Thyroid gland (tissue), 4 donors: Measurements from ENCODE around the gene KIRREL1. TPM values are rescaled to one million over a fixed set of nuclear protein-coding genes. Genes with fewer than 3 reads are reported as not detected.

ENCODE experiments used
- DNase-seq, 2 donors: peaks; one replicate each; pipeline ENCODE4 v3.0.0-alpha.2; 2019
- H3K27ac ChIP-seq, 3 donors: fragments of 200-600 bp; sonication (generic); 1 replicate in 2 of 3; 2 replicates in 1 of 3; pipeline ENCODE4 v1.5.1; 2016 to 2019; ENCODE audit warnings: mild to moderate bottlenecking in 1 of 3, moderate library complexity in 1 of 3
- H3K27me3 ChIP-seq: fragments of 200-600 bp; sonication (generic); one replicate; pipeline ENCODE4 v1.5.1; 2019
- H3K36me3 ChIP-seq, 2 donors: fragments of 200-600 bp; sonication (generic); one replicate each; pipeline ENCODE4 v1.5.1; 2016 to 2019
- H3K4me1 ChIP-seq, 2 donors: fragments of 200-600 bp; sonication (generic); one replicate each; pipeline ENCODE4 v1.5.1; 2017 to 2019
- H3K4me3 ChIP-seq, 3 donors: fragments of 200-600 bp; sonication (generic); replicated peaks in 1 of 3; 1 replicate in 2 of 3; 2 replicates in 1 of 3; pipeline ENCODE4 v1.5.1; 2016; ENCODE audit warnings: mild to moderate bottlenecking in 1 of 3
- H3K9me3 ChIP-seq: fragments of 200-600 bp; sonication (generic); one replicate; pipeline ENCODE4 v1.5.1; 2017
- POLR2A ChIP-seq, 2 donors: fragments of 450-650 bp; IDR thresholded peaks; one replicate each; pipeline ENCODE4 v1.6.1; 2017; ENCODE audit warnings: antibody characterized with exemption in 2 of 2, mild to moderate bottlenecking in 2 of 2, moderate library complexity in 1 of 2
- WGBS, 2 donors: methylation state at CpG; one replicate each; pipeline ENCODE4 v1.1.5; 2017; 5-methylcytosine and 5-hydroxymethylcytosine counted together
- intact Hi-C: fragments of 100-400 bp; cut with DNase I; formaldehyde crosslinking; loops from one replicate; pipeline ENCODE4 v1.15.1; 2023
- total RNA-seq, 4 donors: library from RNA; depleted of rRNA; stranded (reverse); fragments of >200 nt; gene quantifications; one replicate each; pipeline ENCODE4 v1.2.3, GENCODE V29; 2016
- TF ChIP-seq, protein P1 (sequence below), 6 experiments: fragments of 200-600 bp in 3 of 6; fragments of 450-650 bp in 3 of 6; sonication (generic) in 3 of 6; IDR thresholded peaks; one replicate each; pipeline ENCODE4 v1.5.1; 2016 to 2019; ENCODE audit warnings: antibody characterized with exemption in 6 of 6, mild to moderate bottlenecking in 2 of 6, inconsistent platforms in 1 of 6, moderate library complexity in 1 of 6

KIRREL1 gene
- total RNA-seq, 4 donors from 2014 or later: 22.7 to 27.5 (median 24.1) TPM

DNA sequence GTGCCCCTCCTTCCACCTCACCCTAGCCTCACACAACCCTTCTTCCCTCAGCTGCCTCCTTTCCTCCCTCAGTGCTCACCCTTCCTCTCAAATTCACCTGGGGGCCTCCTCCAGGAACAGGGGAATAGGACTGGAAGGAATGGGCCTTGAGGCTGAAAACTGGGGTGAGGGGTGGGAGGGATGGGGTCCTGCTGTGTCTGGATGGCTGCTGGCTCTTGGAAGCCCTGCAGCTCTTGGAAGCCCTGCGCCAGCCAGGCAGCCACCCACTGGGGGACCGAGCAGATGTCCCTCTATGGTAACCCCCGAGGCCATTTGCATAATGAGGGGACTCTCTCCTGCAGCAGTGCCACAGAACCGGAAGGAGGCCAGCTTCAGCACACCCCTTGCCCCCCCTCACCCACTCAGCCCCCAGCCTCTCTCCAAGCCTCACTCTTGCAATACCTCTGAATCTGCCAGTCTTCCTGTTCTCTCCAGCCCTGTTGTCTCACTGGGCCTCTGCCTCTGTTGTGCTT, 85.2 kb downstream of the KIRREL1 start:
- Histone ChIP-seq H3K9me3 (no peaks in the 10 kb centered on the region), H3K27ac (no peak overlapping the region), H3K27me3 (no peaks in the 10 kb centered on the region), H3K36me3 (peaks cover 0 to 2% of the 10 kb centered on the region in 2 donors), H3K4me3 (no peak overlapping the region), H3K4me1 (peaks cover 9 to 23% of the 10 kb centered on the region in 2 donors)
- intact Hi-C loops: loop anchor here (5.0 kb wide), 1 partner anchor 36 kb away; no protein-coding TSS in a partner anchor
- no peak for TF ChIP-seq POLR2A (IDR thresholded peaks at IDR 0.05)
- TF ChIP-seq, protein P1, sequence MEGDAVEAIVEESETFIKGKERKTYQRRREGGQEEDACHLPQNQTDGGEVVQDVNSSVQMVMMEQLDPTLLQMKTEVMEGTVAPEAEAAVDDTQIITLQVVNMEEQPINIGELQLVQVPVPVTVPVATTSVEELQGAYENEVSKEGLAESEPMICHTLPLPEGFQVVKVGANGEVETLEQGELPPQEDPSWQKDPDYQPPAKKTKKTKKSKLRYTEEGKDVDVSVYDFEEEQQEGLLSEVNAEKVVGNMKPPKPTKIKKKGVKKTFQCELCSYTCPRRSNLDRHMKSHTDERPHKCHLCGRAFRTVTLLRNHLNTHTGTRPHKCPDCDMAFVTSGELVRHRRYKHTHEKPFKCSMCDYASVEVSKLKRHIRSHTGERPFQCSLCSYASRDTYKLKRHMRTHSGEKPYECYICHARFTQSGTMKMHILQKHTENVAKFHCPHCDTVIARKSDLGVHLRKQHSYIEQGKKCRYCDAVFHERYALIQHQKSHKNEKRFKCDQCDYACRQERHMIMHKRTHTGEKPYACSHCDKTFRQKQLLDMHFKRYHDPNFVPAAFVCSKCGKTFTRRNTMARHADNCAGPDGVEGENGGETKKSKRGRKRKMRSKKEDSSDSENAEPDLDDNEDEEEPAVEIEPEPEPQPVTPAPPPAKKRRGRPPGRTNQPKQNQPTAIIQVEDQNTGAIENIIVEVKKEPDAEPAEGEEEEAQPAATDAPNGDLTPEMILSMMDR (IDR thresholded peaks at IDR 0.05): no peak
- WGBS, 2 donors: 63 to 77% methylated on average over 2 to 4 of the region's 4 CpGs
- no peak for DNase-seq

- no peak for DNase-seq
- TF ChIP-seq, protein P1 (IDR thresholded peaks at IDR 0.05): no peak
- TF ChIP-seq POLR2A (IDR thresholded peaks at IDR 0.05): no peak
- H3K36me3 ChIP-seq: peaks cover 0 to 11% of the 10 kb centered on the region in 2 donors
- H3K9me3 ChIP-seq: no peaks in the 10 kb centered on the region
- 97% methylated on average over 3 of the region's 3 CpGs for WGBS, 2 donors
- intact Hi-C loops: no loop called here
- H3K27ac ChIP-seq: no peak overlapping the region
- H3K27me3 ChIP-seq: no peaks in the 10 kb centered on the region
- peaks cover 3 to 11% of the 10 kb centered on the region in 2 donors for H3K4me1 ChIP-seq
- H3K4me3 ChIP-seq: no peak overlapping the region
Measured at GRCh38 chr1:158080066-158080465, 86.6 kb downstream of the KIRREL1 start.

GRCh38 chr1:158084336-158084735, 90.9 kb downstream of the KIRREL1 start:
- intact Hi-C loops: no loop called here
- peaks cover 15 to 18% of the 10 kb centered on the region in 2 donors for H3K36me3 ChIP-seq
- TF ChIP-seq POLR2A (IDR thresholded peaks at IDR 0.05): no peak
- TF ChIP-seq, protein P1 (IDR thresholded peaks at IDR 0.05): no peak
- no peak for DNase-seq
- H3K9me3 ChIP-seq: no peaks in the 10 kb centered on the region
- H3K4me1 ChIP-seq: no peaks in the 10 kb centered on the region
- H3K27me3 ChIP-seq: no peaks in the 10 kb centered on the region
- WGBS, 2 donors: 87 to 89% methylated on average over 8 of the region's 8 CpGs
- H3K4me3 ChIP-seq: no peak overlapping the region
- no peak overlapping the region for H3K27ac ChIP-seq

- DNase-seq: no peak
- H3K9me3 ChIP-seq: no peaks in the 10 kb centered on the region
- TF ChIP-seq, protein P1 (IDR thresholded peaks at IDR 0.05): no peak
- no peak for TF ChIP-seq POLR2A (IDR thresholded peaks at IDR 0.05)
- H3K27ac ChIP-seq: no peak overlapping the region
- no peaks in the 10 kb centered on the region for H3K27me3 ChIP-seq
- 90 to 94% methylated on average over 4 of the region's 4 CpGs for WGBS, 2 donors
- peaks cover 19 to 22% of the 10 kb centered on the region in 2 donors for H3K36me3 ChIP-seq
- intact Hi-C loops: no loop called here
- no peak overlapping the region for H3K4me3 ChIP-seq
- no peaks in the 10 kb centered on the region for H3K4me1 ChIP-seq
Measured at GRCh38 chr1:158084747-158085146, 91.3 kb downstream of the KIRREL1 start.

DNA sequence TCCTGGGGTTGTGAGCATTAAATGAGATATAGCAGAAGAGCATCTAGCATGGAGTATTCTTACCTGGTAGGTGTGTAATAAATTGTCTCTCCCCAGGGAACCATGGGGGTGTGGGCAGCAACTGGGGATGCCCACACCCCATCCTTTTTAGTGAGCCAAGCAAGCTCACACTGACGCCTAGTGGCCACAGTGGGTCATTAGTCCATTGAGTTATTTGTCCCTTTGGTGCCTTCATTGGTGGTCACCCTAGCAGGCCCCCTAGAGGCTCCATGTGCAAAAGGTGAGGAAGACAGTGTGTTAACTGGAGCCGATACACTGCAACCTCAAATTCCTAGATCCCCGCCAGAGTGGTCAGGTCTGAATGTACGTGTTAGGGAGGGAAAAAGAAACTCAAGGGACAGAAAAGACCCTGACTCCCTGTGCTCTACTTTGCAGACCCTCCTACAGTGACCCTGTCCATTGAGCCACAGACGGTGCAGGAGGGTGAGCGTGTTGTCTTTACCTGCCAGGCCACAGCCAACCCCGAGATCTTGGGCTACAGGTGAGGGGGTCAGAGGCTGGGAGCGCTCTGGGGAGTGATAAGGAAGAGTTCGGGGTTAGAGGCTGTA, 94.0 kb downstream of the KIRREL1 start:
- no peak overlapping the region for H3K4me3 ChIP-seq
- TF ChIP-seq, protein P1 (IDR thresholded peaks at IDR 0.05): peak in 5 of 6 experiments; percentile 65 to 86 (median 81)
- no peak for TF ChIP-seq POLR2A (IDR thresholded peaks at IDR 0.05)
- no peaks in the 10 kb centered on the region for H3K4me1 ChIP-seq
- WGBS, 2 donors: 61 to 66% methylated on average over 9 of the region's 9 CpGs
- H3K36me3 ChIP-seq: peaks cover 34 to 39% of the 10 kb centered on the region in 2 donors
- peak; percentile 65 to 67 for DNase-seq
- no peaks in the 10 kb centered on the region for H3K9me3 ChIP-seq
- intact Hi-C loops: no loop called here
- H3K27me3 ChIP-seq: no peaks in the 10 kb centered on the region
- H3K27ac ChIP-seq: no peak overlapping the region
